ENCODE measurements around the gene CD36. TPM values are rescaled to one million over a fixed set of nuclear protein-coding genes. Genes with fewer than 3 reads are reported as not detected.

Gene CD36
- total RNA-seq, 1 experiment from 2014 or later: 0.28 TPM

DNA sequence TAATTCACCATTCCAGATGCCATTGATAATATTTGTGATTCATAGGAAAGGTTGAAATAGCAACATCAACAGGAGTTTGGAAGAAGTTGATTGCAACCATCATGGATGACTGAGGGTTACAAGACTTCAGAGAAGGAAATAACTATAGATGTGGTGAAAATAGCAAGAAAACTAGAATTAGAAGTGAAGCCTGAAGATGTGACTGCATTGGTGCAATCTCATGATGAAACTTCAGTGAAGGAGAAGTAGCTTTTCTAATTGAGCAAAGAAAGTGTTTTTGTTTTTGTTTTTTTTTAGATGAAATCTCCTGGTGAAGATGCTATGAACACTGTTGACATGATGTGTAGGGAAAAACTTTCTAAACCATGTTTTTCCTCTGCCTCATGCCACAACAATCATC lies 18.7 kb upstream of the CD36 start:
- no peak overlapping the region for H4K91ac ChIP-seq (ENCODE audit: insufficient read length, low read depth, low read length)
- no peak overlapping the region for H3K9ac ChIP-seq (ENCODE audit: extremely low read depth, insufficient read length, low read length)
- H3K4me2 ChIP-seq (ENCODE audit: insufficient read depth, insufficient read length, low read length): no peak overlapping the region
- Mint-ChIP-seq H3K4me3 (no peak overlapping the region), H3K36me3 (ENCODE audit: insufficient read depth in 1 of 3, low read depth in 3 of 3) (peaks cover 0 to 7% (median 0%) of the 10 kb centered on the region in 3 experiments; a peak in 1 of 7 replicates), H3K27me3 (ENCODE audit: low read depth) (no peaks in the 10 kb centered on the region), H3K4me1 (peaks cover 9 to 14% of the 10 kb centered on the region in 2 experiments), H3K9me3 (peaks cover 3 to 5% of the 10 kb centered on the region in 2 experiments; a peak in 3 of 5 replicates), H3K27ac (no peak overlapping the region)
- H3K18ac ChIP-seq (ENCODE audit: insufficient read length, low read depth, low read length): no peak overlapping the region
- no peaks in the 10 kb centered on the region for H3K27me3 ChIP-seq (ENCODE audit: insufficient read depth, low read length)
- no peak overlapping the region for H3K14ac ChIP-seq (ENCODE audit: insufficient read depth, low read length)
- no peak overlapping the region for H3K4ac ChIP-seq (ENCODE audit: low read depth, low read length)
- H4K8ac ChIP-seq (replicated peaks; ENCODE audit: insufficient read length, low read depth, low read length): no peak overlapping the region
- H2BK5ac ChIP-seq (ENCODE audit: insufficient read length, low read length): no peak overlapping the region
- H2BK120ac ChIP-seq (ENCODE audit: low read depth, low read length, poor library complexity, severe bottlenecking): no peak overlapping the region
- no peaks in the 10 kb centered on the region; the same call in 1 of the 2 replicates for H3K4me1 ChIP-seq (ENCODE audit: insufficient read depth, low read length)
- no peak overlapping the region for H2BK15ac ChIP-seq (ENCODE audit: low read depth, low read length)
- TF ChIP-seq, protein P1, sequence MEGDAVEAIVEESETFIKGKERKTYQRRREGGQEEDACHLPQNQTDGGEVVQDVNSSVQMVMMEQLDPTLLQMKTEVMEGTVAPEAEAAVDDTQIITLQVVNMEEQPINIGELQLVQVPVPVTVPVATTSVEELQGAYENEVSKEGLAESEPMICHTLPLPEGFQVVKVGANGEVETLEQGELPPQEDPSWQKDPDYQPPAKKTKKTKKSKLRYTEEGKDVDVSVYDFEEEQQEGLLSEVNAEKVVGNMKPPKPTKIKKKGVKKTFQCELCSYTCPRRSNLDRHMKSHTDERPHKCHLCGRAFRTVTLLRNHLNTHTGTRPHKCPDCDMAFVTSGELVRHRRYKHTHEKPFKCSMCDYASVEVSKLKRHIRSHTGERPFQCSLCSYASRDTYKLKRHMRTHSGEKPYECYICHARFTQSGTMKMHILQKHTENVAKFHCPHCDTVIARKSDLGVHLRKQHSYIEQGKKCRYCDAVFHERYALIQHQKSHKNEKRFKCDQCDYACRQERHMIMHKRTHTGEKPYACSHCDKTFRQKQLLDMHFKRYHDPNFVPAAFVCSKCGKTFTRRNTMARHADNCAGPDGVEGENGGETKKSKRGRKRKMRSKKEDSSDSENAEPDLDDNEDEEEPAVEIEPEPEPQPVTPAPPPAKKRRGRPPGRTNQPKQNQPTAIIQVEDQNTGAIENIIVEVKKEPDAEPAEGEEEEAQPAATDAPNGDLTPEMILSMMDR (conservative IDR thresholded peaks at IDR 0.05): no peak
- no peak overlapping the region for H3K23ac ChIP-seq (ENCODE audit: insufficient read length, low read depth, low read length)
- no peak overlapping the region for H2BK20ac ChIP-seq (ENCODE audit: low read depth, low read length, poor library complexity, severe bottlenecking)
- no peaks in the 10 kb centered on the region for H3K79me2 ChIP-seq (ENCODE audit: insufficient read depth, low read length)
- no peak overlapping the region for H3T11ph ChIP-seq (ENCODE audit: low read length)
- H4K20me1 ChIP-seq (ENCODE audit: control insufficient read depth, insufficient read depth, insufficient read length): no peaks in the 10 kb centered on the region
- H2AFZ ChIP-seq (ENCODE audit: low read length): no peak overlapping the region
- H3K27ac ChIP-seq (ENCODE audit: insufficient read length, low read depth, low read length): no peak overlapping the region
- H4K5ac ChIP-seq (ENCODE audit: insufficient read length, low read depth, low read length): no peak overlapping the region
- no peaks in the 10 kb centered on the region for H3K9me3 ChIP-seq (ENCODE audit: control insufficient read depth, low read depth, low read length)
- no peaks in the 10 kb centered on the region for H3K79me1 ChIP-seq (ENCODE audit: insufficient read depth, low read depth, low read length, poor library complexity, severe bottlenecking)
- H3K56ac ChIP-seq (ENCODE audit: insufficient read length, low read depth, low read length): no peak overlapping the region
- H2BK12ac ChIP-seq (ENCODE audit: insufficient read length, low read depth, low read length): no peak overlapping the region
- no peak overlapping the region for H2AK5ac ChIP-seq (ENCODE audit: insufficient read length, low read length)
- no peaks in the 10 kb centered on the region for H3K23me2 ChIP-seq (ENCODE audit: insufficient read length, low read depth, low read length, poor library complexity, severe bottlenecking)
- no peak for DNase-seq

Measured in H9 (cell line).